Mesothelial cell of epicardium (in vitro differentiated cells): ENCODE measurements around the gene TMEM35A. TPM values are rescaled to one million over a fixed set of nuclear protein-coding genes. Genes with fewer than 3 reads are reported as not detected.

Source experiments
- DNase-seq, 2 experiments: peaks; one replicate each; pipeline ENCODE4 v3.0.0; 2021; ENCODE audit warnings: low spot score in 2 of 2; ENCODE audit not compliant: unreplicated experiment in 2 of 2
- H3K27ac Mint-ChIP-seq: 2 replicates; pipeline ENCODE4 v1.8.0; 2021; ENCODE audit warnings: mixed read lengths
- H3K27me3 Mint-ChIP-seq: 2 replicates; pipeline ENCODE4 v1.8.0; 2021; ENCODE audit warnings: low read depth, mixed read lengths
- H3K36me3 Mint-ChIP-seq: 2 replicates; pipeline ENCODE4 v1.8.0; 2021; ENCODE audit warnings: mixed read lengths
- H3K4me1 Mint-ChIP-seq: 2 replicates; pipeline ENCODE4 v1.8.0; 2021; ENCODE audit warnings: mixed read lengths
- H3K4me3 Mint-ChIP-seq: 2 replicates; pipeline ENCODE4 v1.8.0; 2021; ENCODE audit warnings: mild to moderate bottlenecking, moderate library complexity, mixed read lengths
- H3K9me3 Mint-ChIP-seq: 2 replicates; pipeline ENCODE4 v1.8.0; 2021; ENCODE audit warnings: mixed read lengths
- total RNA-seq: library from RNA; stranded (reverse); gene quantifications from 3 replicates; pipeline ENCODE4 v1.2.1, GENCODE V29; 2021
- TF ChIP-seq, protein P1 (sequence below): fragments of 200-600 bp; sonication (generic); IDR thresholded peaks from one replicate; pipeline ENCODE4 v1.5.0; 2021; ENCODE audit warnings: antibody characterized with exemption; ENCODE audit not compliant: unreplicated experiment

Gene TMEM35A
- total RNA-seq, 1 donor from 2014 or later: 6.8 TPM

DNA sequence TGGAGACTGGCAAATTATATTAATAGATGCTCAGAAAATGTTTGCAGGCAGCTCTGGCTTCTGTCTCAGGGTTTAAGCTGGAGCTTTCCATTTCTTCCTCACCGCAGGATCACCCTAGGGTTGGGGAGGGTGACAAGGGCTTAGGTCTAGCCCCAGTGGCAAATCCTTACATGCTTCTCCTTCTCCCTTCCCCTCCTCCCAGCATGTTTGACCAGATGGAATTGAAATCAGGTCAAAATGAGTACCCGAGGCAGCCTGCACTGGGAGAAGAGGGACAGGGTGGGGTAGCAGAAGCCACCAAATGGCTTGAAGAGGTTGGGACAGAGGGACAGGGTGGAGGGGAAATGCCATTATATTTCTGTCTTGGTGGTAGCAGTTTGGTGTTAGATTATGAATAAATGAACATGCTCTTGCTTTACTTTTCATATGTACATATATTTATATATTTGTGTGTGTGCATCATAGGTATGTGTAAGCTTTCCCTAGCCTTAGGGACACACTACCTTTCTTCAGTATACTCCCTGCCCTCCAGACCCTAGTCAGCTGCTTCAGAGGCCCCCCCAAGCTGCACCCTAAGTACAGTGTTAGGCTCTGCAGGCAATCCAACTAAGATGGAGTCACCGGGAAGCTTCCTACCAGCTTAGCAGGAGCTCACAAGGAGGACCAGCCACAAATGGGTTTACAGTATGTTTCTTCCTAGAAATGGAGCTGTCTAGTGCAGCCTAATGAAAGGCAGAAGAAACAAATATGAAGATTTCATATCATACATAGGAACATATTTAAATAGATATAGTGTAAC, 1.8 kb downstream of the TMEM35A start:
- Mint-ChIP-seq H3K4me1 (peaks cover 12% of the 10 kb centered on the region), H3K27ac (no peak overlapping the region), H3K27me3 (no peaks in the 10 kb centered on the region), H3K36me3 (no peaks in the 10 kb centered on the region), H3K9me3 (peaks cover 10% of the 10 kb centered on the region), H3K4me3 (no peak overlapping the region)
- TF ChIP-seq, protein P1, sequence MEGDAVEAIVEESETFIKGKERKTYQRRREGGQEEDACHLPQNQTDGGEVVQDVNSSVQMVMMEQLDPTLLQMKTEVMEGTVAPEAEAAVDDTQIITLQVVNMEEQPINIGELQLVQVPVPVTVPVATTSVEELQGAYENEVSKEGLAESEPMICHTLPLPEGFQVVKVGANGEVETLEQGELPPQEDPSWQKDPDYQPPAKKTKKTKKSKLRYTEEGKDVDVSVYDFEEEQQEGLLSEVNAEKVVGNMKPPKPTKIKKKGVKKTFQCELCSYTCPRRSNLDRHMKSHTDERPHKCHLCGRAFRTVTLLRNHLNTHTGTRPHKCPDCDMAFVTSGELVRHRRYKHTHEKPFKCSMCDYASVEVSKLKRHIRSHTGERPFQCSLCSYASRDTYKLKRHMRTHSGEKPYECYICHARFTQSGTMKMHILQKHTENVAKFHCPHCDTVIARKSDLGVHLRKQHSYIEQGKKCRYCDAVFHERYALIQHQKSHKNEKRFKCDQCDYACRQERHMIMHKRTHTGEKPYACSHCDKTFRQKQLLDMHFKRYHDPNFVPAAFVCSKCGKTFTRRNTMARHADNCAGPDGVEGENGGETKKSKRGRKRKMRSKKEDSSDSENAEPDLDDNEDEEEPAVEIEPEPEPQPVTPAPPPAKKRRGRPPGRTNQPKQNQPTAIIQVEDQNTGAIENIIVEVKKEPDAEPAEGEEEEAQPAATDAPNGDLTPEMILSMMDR: no peak
- DNase-seq: no peak

DNA sequence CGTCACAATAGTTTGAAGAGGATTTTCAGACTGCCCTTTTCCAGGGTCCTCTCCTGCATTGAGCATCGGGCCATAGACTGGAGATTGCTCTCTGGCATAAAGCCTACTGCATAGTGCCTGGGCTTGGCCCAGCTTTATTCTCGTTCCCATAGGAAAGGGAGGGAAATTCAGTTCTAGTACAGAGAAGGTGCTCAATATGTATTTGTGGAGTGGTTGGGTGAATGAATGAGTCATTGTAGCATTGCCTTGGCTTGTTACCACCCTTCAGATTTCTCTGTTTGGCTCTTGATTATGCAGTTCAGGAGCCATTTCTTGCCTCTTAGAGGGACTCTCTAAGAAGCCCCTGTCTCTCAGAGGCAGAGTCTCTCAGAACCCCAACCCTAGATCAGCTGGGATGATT, 2.6 kb downstream of the TMEM35A start:
- no peak overlapping the region for H3K27ac Mint-ChIP-seq
- no peak overlapping the region for H3K4me3 Mint-ChIP-seq
- peaks cover 12% of the 10 kb centered on the region for H3K4me1 Mint-ChIP-seq
- DNase-seq: no peak
- no peaks in the 10 kb centered on the region for H3K27me3 Mint-ChIP-seq
- H3K9me3 Mint-ChIP-seq: peaks cover 10% of the 10 kb centered on the region
- no peaks in the 10 kb centered on the region for H3K36me3 Mint-ChIP-seq
- TF ChIP-seq, protein P1: no peak

DNA sequence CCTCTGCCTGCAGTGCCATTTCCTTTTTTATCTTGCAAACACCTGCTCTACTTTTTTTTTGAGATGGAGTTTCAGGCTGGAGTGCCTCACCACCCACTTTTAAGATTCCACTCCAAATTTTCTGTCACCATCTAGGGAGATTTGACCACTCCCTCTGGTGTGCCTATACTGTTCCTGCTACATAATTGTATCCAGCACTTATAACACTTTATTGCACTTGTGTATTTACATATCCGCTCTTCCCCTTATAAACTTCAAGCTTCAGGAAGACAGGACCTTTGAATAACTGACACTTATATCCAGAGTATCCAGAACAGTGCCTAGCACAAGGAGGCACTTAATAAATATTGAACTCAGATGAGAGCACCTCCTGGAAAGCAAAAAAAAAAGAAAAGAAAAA, 13.1 kb downstream of the TMEM35A start:
- H3K27me3 Mint-ChIP-seq: no peaks in the 10 kb centered on the region
- H3K27ac Mint-ChIP-seq: no peak overlapping the region
- TF ChIP-seq, protein P1: no peak
- no peak for DNase-seq
- H3K9me3 Mint-ChIP-seq: peaks cover 13% of the 10 kb centered on the region
- no peak overlapping the region for H3K4me3 Mint-ChIP-seq
- H3K4me1 Mint-ChIP-seq: no peaks in the 10 kb centered on the region
- H3K36me3 Mint-ChIP-seq: peaks cover 2% of the 10 kb centered on the region

DNA sequence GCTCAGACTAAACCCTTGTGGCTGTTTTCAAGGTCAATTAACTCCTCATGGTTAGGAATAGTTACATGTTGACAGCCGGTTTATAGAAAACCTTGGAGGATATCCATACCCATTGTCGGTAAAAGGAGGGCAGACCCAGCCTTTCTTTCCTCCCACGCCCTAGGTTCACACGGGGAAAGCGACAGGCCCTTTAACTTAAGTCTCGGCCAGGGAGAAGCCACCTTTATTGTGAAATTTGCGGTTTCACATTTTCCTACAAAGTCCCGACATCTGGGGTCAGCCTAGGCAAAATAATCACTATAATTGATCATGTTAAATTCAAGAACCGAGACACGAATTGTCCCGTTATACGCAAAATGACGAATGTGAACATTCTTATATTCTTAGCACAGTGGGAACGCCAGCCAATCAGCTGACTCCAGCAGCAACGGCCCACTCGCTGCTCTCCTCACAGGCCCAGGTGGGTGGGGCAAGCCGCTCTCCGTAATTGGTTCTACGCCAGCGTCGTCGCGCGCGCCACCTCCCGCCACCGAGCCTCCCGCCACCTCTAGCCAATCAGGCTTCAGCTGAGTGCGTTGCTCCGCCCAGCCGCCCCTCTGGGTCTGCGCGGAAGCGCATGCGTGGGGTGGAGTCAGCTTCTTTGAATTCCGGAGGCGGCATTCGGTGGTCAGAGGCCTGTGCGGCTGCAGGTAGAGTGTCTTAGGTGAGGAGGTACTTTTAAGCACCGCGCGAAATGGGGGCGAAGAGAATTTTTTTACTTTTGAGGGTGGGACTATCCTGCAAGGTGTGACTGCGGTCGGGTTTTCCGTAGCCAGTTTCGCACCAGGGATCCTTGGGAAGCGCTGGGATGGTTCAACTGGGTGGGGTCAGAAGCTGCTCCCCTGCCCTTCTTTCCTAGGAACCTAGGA, 19.1 kb downstream of the TMEM35A start, which contains the start of gene CENPI:
Gene CENPI (plus strand): TSS at position 659 of the 908 bp plus-strand sequence. CDS start 2,867 bp downstream, outside the sequence.
- Mint-ChIP-seq H3K9me3 (peaks cover 14% of the 10 kb centered on the region), H3K4me1 (peaks cover 11% of the 10 kb centered on the region), H3K27me3 (no peaks in the 10 kb centered on the region), H3K36me3 (peaks cover 6% of the 10 kb centered on the region), H3K27ac (peak within 1 kb of the TSS; percentile 93), H3K4me3 (peak within 1 kb of the TSS; percentile 90)
- DNase-seq: peak; percentile 82 to 94
- TF ChIP-seq, protein P1: no peak

DNA sequence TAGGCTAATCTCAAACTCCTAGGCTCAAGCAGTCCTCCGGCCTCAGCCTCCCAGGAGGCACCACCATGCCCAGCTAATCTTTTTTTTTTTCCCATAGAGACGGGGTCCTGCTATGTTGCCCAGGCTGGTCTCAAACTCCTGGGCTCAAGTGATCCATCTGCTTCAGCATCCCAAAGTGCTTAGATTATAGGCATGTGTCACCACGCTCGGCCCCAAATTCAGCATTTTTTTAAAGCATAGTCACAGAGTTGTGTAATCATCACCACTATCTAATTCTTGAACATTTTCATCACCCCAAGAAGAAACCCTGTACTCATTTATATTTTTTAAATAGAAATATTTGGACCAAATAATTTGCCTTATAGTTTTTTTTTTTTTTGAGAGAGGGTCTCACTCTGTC, 29.6 kb downstream of the TMEM35A start:
- Mint-ChIP-seq H3K27ac (no peak overlapping the region), H3K4me3 (no peak overlapping the region), H3K36me3 (peaks cover 9% of the 10 kb centered on the region), H3K27me3 (no peaks in the 10 kb centered on the region), H3K4me1 (no peaks in the 10 kb centered on the region), H3K9me3 (peaks cover 13% of the 10 kb centered on the region)
- TF ChIP-seq, protein P1: no peak
- no peak for DNase-seq
